ENCODE measurements around the gene IL12A.

Gene IL12A

DNA sequence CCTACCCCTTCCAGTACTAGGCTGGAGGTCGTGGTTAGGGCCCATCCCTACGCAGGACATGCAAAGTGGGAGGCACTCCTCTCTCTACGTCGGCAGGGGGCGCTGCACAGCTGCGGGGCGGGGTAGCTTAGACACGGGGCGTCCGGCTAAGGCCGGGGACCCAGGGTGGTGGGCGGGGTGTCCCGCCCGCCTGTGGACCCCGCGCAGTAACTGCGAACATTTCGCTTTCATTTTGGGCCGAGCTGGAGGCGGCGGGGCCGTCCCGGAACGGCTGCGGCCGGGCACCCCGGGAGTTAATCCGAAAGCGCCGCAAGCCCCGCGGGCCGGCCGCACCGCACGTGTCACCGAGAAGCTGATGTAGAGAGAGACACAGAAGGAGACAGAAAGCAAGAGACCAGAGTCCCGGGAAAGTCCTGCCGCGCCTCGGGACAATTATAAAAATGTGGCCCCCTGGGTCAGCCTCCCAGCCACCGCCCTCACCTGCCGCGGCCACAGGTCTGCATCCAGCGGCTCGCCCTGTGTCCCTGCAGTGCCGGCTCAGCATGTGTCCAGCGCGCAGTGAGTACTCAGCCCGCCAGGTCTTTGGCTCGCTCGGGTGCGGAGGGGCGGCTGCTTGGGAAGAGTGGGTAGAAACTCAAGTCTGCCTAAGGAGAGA, at the start of gene IL12A:
Gene IL12A, plus strand, starts transcription at position 219 of the 655 bp plus-strand sequence.
- no peak for DNase-seq

DNA sequence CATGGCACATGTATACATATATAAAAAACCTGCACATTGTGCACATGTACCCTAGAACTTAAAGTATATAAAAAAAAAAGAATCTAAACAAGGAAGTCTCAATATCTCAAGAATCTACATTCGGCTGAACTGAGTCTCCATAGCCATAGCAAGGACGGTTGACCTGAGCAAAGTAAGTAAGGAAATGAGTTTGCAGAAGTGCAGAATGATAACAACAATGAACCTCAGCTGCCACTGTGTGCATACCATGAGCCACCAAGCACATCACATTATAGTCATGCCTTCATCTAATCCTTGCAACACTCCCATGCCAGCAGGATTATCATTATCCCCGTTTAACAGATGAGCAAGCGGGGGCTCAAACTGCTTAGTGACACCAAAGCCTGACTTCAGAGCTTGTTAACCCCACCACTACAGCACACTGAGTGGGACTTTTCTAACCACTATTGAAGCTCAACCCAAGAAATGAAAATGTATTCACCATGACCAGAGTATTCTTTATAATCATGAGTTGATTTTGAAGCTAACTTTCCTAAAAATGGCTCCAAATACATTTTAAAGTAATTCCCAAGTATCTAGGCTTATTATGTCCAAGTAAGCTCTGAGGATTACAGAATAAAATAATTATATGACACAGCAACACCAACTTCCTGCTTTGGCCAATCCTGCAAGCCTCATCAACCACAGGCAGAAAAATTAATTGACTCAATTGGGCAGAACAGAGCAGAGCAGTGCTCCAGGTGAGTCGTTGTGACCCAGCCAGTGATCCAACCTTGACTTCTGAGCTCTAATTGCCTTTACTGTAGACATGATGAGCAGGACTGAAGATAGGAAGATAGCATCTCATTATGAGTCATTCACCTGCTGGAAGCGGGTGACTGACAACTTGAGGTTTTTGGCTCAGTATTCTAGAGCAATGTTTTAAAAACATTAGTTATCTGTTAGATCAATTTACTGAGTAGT, 47.3 kb upstream of the IL12A start:
- DNase-seq, result peak; percentile 9

DNA sequence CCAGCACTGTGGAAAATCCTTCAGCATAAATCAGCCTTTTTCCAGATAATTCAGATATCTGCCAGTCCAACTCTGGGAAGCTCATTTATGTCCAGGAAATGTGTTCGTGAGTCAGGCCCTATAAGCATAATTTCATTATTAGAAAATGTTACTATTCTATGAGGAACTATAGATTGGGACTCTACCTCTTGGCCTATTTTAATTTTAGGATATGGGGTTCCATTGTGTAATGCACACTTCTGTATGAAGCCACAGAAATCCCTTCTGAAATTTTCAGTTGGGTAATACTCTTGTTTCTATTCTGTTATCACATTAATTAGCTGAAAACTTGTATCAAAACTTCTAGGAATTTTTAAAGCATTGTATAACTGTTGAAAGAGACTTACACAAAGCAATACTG, 43.9 kb upstream of the IL12A start:
- DNase-seq, result no peak

DNA sequence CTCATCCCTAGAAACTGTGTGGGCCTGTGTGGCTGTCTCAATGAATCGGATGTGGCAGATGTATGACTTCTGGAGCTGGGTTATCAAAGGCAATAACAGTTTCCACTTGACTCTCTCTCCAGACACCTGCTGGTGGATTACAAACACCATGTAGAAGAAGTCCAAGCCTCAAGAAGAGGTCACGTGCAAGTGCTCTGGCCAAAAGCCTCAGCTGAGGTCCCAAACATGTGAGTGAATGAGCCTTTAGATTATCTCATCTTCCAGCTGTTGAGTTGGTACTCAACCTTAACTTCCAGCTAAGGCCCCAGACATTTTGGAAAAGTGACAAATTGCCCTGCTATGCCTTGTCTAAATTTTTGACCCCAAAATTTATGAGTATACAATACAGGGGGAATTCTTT, 42.7 kb upstream of the IL12A start:
- no peak for DNase-seq

DNA sequence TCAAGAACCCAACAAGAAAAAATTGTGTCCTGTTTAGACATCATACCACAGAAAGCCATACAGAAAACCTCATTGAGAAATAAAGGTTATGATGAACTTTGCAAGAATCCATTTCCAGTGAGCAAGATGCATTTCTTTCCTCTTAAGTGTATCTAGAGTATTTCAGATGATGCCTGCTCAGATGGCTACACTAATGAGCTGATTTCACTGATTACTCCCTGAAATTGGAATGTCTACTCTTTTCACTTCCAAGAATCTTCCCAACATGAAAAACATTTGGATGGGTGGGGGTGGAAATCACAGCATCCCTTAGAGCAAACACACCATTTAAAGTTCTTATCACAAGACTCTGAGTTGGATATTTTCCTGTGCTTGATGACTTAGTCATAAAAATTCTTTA, 41.4 kb upstream of the IL12A start:
- no peak for DNase-seq

DNA sequence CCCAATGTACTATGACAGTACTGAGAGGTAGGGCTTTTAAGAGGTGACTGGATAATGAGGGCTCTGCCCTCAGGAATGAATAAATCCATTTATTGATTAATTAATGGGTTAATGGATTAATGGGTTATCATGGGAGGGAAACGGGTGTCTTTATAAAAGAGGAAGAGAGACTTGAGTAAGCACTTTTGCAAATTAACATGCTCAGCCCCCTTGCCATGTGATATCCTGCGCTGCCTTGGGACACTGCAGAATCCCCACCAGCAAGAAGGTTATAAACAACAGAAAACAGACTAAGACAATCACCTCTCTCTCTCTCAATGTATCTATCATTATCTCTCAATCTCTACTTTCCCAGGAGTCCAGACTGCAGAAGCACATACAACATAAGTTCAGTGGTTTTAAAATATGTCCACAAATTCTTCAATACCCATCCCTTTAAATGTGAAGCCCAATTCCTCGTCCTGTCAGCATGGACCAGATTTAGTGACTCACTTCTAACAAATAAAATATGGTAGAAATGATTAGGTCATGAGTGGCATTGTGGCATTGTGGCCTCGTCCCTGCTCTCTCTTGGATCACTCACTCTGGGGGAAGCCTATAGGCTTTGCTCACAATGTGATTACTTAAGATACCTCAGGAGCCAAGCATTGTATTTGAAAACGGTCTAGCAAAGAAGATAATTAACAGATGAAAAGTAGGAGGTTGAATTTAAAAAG, 40.0 kb upstream of the IL12A start:
- no peak for DNase-seq

DNA sequence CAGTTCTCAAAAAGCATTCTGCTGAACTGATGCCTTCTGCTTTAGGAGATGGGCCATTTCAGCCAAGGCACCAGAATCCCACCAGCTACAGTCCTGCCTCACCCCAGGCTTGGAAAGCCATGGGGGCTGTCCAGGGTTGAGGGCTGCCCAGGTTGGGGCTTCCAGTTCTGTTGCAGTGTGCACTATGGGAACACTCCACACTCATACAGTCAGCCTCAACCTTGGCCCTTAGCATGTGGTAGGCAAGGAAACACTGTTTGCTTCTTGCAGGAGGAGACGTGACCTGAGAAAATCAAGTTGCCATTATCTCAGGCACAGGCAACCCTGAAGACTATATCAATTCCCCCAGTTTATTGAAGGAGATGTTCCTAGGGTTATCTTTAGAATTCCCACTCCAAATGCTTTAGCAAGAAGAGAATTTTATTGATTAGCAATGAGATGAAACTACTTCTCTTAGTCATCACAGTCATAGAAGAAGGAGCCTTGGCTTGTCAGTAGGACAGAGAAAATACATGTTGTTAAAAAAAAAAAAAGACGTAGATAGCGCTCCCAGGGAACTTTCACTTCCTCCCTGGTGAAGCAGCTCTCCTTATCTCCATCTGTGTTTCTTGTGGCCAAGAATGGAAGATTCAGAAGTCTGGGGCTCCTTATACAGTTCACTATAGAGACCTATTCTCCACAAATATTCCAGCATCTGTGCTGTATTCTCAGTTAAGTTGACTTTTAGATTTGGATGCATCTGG, 38.3 kb upstream of the IL12A start:
- DNase-seq, result no peak

DNA sequence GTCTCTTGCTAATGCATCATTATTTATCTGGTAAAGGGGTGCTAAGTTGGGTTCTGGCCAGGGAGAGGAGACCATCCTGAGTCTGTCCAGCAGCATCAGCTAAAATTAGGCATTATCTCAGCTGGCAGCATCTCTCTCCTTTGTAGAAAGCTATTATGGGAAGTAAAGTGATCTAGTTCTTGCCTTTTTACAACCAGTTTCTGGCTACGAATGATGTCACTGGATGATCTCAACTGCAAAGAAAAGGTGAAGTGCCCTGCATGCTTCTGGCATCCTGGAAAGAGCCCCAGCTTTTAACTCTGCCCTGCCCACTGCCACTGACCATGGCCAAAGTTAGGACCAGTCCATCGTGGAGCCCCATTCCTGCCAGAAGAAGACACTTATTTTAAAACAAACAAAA, 37.1 kb upstream of the IL12A start:
- no peak for DNase-seq

DNA sequence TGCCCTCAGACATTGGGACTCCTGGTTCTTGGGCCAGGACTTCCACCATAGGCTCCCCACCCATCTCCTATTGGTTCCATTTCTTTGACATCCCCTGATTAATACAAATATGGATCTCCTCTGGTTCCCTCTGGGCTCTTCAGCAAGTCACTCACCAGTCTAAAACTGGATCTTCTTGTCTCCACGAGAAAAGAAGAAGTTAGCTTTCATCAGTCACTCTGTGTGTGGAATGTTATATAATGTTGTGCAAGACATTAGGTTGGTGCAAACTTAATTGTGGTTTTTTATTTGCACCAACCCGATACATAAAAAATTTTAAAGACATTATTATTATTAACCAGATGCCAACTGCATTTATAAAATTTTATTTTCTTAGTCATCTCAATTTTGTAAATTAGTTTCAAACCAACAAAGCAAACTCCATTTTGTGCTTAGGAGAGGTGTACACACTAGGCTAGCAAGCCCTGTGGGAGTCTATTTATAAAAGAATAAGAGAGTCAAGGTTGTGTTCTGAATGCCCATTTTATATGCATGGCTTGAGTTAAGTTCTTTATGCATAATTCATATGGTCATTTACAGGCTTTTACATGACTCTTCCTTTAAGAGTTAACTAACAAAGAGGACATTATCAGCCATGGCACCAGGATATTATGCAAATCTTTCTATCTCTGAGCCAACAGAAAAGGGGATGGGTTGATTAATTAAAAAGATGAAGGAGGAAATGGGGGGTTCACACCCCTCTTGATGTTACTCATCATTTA, 35.1 kb upstream of the IL12A start:
- no peak for DNase-seq

DNA sequence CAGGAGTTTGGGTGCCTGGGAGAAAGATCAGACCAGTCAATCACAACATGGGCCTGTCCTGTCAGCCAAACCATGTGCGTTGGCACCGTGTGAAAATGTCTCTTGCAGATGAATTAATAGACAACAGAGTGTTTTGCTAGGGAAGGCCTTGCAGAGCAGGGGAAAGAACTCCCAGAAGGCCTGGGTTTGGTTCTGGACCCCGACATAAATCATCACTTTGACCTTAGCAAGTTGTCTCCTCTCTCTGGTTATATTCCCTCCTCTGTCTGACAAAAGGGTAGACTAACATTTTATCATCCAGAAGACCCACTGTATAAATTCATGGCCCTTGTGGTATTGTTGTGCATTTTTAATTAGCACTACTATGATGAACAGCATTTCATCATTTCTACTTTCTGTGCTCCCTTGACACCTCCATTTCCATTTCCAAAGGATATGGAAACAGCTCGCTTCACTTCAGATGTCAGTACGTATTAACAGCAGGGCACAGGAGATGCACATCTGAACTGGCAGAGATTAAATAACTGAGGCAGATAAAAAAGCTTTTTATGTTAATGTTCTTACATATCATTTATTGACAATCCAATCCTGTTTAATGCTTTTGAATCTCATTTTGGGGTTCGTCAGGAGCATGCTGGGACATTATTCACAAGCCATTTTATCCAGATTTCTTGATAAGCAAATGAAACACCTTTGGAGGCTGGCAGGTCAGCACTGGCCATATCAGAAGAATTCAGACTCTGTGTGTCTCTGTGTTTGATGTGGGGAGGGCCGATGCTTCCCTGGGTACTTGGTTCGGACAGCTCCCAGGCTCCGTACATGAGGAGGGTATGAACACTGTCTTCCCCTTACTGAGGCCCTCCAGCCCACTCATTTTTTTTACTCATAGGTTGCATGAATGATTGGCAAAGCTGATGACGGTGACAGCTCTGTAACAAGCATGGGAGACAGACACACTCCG, 28.2 kb upstream of the IL12A start:
- DNase-seq, result no peak

DNA sequence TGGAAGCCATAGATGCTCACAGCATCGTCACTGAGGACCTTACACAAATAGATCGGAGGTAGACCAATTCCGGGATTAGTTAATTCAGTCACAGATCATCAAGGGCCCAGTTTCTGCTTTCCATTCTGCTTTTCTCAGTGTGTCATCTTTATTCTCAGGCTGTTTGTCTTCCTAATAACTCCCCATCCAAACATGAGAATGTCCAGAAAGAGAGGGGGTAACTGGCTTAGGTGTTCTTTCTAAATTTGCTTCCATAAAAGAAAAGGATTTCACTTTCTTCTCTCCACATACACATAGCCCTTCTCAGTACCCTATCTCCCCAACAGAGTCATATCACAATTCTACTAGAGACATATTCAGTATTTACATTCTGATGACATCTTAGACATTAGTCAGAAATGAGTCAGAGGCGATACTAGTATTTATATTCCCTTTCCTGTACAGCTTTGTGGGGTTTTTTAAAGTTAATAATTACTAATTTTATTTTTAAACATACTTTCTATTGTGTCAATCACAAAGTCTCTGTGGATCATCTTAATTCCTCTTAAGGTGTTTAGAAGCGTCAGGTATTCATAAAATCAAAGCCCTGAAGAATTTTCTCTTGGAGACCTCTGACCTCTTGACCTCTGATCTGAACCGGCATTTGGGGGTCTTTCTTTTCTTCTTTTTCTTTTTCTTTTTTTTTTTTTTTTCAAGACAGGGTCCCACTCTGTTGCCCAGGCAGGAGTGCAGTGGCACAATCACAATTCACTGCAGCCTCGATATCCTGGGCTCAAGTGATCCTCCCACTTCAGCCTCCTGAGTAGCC, 24.3 kb upstream of the IL12A start:
- DNase-seq, result no peak

DNA sequence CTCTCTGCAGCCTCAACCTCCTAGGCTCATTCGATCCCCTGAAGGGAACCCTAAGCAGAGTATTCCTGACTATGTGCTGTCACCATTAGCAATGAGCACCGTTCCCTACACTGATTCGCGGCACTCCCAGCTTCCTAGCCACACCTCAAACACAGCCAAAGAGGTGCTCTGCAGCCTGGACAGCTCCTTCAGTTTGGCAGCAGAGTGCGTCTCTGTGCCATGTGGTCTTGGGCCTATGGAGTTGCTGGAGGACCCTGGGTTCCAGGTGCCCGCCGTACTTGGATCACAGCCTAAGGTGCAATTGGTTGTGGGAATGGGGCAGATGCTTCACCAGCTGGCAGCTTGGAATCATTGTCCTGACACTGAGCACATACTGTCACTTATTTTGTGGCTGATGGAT, 17.3 kb upstream of the IL12A start:
- DNase-seq, result no peak

DNA sequence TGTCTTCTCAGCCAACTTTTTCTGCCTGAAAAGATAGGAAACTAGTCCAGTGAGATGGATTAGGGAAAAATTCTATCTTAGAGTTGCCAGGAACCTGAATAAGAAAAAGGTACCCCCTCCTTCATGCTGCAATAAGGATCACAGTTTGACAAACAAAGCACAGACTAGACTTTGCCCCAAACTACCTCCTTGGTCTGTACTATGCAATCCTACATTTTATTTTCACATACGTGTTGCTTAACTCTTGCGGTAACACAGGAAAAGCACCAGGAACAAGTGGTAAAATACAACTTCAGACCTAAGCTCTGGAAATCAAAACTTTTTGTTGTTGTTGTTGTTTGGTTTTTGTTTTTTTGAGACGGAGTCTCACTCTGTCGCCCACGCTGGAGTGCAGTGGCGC, 11.3 kb upstream of the IL12A start:
- no peak for DNase-seq

DNA sequence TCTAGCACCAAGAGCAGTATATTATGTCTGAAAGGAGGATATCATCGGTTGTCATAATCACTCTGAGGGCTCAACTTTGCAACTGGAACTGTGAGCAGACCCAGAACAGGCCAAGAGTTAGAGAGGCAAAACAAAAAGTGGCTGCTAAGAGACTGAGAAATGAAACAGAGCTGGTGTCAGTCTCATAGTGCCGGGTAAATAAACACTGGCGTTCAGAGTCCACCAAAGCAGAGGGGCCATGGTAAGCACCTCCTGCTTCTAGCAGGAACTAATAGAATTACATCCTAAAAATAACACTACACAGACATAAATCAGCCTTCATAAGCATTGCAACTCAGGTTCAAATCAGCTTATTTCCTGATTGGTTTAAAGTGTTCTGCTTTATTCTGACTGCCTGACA, 10.3 kb upstream of the IL12A start:
- no peak for DNase-seq

DNA sequence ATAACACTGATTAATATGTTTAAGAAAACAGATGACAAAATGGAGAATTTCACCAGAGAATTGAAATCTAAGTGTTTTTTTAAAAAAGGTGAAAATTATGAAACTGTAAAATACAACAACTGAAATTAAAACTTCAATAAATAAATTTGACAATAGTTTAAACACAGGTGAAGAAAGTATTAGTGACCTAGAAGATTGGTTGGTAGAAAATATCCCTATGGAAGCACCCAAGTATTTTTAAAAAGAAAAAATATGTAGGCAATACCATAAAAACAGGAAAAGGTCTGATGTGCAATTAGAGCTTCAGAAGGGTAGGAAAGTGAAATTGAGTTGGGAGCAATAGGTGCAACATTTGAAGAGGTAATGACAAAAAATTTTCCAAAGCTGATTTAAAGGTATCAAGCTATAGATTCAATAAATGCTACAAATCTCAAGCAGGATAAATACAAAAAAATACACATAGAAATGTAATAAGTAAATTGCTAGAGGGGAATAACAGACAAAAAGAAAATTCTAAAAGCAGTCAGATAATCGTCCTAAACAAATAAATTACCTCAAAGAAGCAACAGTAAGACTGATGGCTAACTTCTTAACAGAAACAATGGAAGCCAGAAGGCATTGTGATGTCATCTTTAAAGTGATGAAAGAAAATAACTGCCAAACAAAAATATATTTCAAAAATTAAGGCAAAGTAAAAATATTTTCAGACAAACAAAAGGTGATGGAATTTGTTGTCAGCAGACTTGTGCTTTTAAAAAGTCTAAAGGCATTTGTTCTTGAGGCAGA, 9.5 kb upstream of the IL12A start:
- DNase-seq, result no peak

DNA sequence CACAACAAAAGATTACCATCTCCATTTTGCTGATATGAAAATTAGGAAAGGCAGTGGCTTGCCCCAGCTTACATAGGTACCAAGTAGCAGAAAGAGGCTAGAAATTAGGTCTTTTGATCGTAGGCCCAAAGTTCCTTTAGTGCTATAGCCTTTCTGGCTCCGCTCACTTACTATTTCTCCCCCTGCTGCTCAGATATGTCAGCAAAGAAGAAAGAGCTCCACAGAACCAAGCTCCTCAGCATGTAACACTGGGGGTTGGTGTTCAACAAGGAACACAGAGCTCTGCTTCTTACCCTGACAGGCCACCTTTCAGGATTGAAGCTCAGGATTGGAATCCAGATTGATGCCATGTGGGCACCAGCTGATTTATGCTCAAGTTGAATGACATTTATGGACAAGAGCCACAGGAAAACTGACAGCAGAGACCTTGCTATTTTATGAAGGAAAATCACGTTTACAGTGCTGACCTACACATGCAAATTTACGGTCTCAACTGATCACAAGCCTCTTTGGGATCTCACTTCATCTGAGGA, 6.1 kb upstream of the IL12A start:
- no peak for DNase-seq

DNA sequence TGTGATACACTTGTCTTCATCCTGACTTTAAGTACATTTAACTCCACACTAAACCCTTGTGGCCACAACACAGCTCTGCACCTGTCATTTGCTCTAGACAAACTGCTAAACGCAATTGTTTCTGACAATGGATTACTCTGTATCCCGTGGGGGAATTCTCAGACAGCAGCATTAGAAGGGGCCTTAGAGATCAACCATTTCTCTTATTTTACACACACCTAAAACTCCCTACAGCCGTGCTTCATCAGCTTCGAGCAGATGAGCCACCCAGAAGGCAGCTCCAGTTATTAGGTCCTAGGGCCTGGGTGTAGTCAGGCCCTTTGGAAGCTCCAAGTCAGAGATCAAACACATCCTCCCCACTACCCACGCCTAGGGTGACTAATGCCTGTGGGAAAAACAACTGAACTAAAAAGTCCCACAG, 1.3 kb upstream of the IL12A start:
- no peak for DNase-seq

DNA sequence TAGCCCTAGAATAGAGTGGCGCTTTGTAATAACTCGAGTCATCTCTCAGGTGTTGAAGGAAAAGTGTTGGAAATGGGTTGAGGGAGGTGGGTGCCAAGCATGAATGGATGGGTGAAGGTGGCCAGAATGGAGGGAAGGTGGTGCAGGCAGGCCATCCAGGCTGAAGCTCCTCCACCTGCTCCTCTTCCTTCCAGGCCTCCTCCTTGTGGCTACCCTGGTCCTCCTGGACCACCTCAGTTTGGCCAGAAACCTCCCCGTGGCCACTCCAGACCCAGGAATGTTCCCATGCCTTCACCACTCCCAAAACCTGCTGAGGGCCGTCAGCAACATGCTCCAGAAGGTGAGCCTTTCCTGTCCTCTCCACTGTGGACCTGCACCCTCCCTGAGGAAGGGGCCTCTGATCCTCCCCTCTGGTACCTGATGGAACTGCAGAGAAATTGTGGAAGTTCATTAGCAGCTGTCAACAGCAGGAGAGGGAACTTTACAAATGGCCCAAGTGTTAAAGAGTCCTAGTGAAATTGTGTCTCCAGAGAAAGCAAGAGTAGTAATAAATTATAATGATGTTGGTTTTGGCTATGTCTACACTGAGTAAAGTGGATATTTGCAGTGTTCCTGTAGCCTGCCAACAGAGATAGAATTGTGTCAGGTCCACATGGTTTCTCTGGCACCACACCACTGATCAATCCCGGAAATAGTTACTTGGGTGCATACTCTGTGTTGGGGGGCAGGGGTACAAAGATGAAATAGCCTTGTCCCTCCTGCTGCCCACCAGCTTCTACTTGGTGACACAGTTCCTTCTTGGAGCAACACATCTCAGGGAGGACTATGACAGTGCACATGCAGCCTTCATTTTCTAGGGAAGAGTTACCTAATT, 1.6 kb downstream of the IL12A start:
- no peak for DNase-seq
